ENCODE data around the gene DPP4.

- no peak for TF ChIP-seq POLR2A (IDR thresholded peaks at IDR 0.05)
- TF ChIP-seq, protein P1, sequence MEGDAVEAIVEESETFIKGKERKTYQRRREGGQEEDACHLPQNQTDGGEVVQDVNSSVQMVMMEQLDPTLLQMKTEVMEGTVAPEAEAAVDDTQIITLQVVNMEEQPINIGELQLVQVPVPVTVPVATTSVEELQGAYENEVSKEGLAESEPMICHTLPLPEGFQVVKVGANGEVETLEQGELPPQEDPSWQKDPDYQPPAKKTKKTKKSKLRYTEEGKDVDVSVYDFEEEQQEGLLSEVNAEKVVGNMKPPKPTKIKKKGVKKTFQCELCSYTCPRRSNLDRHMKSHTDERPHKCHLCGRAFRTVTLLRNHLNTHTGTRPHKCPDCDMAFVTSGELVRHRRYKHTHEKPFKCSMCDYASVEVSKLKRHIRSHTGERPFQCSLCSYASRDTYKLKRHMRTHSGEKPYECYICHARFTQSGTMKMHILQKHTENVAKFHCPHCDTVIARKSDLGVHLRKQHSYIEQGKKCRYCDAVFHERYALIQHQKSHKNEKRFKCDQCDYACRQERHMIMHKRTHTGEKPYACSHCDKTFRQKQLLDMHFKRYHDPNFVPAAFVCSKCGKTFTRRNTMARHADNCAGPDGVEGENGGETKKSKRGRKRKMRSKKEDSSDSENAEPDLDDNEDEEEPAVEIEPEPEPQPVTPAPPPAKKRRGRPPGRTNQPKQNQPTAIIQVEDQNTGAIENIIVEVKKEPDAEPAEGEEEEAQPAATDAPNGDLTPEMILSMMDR (IDR thresholded peaks at IDR 0.05): no peak
Observed at GRCh38 chr2:161947836-161948235, 126.2 kb downstream of the DPP4 start.

All from prostate gland (tissue), 2 donors.